Measurements from ENCODE around the gene CSGALNACT2.
"Not testable (repeated sequence)": the region's sequence is repeated elsewhere in the genome, so short reads cannot be mapped to it uniquely, and the experiment has no call there.

Gene CSGALNACT2

GRCh38 chr10:43215758-43216455, 77.7 kb downstream of the CSGALNACT2 start:
- DNase-seq (ENCODE audit: low read depth), result no peak

DNA sequence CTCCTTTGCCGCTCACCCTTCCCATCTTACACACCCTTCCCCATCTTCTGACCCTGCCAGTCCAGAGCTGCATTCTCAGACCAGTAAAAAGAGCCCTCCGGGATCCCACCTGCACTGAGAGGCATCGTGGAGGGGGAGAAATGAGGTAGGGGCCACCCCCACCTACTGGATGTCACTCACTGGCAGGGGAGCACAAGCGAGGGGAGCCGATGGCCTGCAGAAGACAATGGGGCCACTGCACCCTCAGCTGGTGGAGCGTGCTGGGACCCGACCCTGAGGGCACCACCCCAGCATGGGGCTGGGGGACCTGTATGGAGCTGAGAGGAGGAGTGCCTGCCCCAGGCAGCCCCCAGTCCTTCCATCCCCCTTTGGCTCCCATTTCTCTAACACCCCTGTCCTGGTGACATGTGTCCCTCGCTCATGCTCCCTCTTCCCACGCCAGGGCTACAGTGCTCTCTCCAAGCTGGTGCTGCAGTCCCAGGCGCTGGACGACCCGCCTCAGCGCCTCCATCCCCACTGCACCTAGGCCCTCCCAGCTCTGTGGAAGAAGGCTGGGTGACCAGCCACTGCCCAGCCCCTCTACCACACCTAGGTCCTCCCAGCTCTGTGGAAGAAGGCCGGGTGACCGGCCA, 78.8 kb downstream of the CSGALNACT2 start:
- no peak for DNase-seq (ENCODE audit: low read depth)

- no peak for DNase-seq (ENCODE audit: low read depth)
These were observed 79.4 kb downstream of the CSGALNACT2 start for GRCh38 chr10:43217563-43218205.

- DNase-seq (ENCODE audit: low read depth), result no peak
These were observed 80.1 kb downstream of the CSGALNACT2 start for GRCh38 chr10:43218206-43218950.

GRCh38 chr10:43218951-43219837, 80.9 kb downstream of the CSGALNACT2 start:
- no peak for DNase-seq (ENCODE audit: low read depth)

DNA sequence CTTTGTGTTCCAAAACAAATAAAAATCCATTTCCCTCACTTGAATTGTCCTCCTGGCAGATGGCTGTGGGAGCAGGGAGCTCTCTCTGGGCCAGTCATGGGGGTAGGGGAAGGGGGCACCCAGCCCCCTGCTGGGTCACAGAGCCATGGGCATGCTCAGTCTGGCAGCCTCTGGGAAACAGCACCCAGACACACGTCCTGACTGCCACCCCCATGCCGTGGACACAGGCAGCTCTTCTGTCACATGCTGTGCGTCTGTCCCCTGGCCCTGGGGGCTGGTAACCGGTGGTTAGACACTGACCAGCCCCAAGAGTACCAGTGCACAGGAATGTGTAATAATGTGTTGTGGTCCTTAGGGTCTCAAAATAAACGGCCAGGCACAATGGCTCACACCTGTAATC, 81.6 kb downstream of the CSGALNACT2 start:
- no peak for DNase-seq (ENCODE audit: low read depth)

- DNase-seq (ENCODE audit: low read depth), result not testable (repeated sequence)
These were observed 82.0 kb downstream of the CSGALNACT2 start for GRCh38 chr10:43220251-43220650.

- no peak for DNase-seq (ENCODE audit: low read depth)
These were observed 82.6 kb downstream of the CSGALNACT2 start for GRCh38 chr10:43220657-43221418.

GRCh38 chr10:43221419-43222209, 83.4 kb downstream of the CSGALNACT2 start:
- DNase-seq (ENCODE audit: low read depth), result no peak

- DNase-seq (ENCODE audit: low read depth), result no peak
These were observed 84.0 kb downstream of the CSGALNACT2 start for GRCh38 chr10:43222210-43222720.

DNA sequence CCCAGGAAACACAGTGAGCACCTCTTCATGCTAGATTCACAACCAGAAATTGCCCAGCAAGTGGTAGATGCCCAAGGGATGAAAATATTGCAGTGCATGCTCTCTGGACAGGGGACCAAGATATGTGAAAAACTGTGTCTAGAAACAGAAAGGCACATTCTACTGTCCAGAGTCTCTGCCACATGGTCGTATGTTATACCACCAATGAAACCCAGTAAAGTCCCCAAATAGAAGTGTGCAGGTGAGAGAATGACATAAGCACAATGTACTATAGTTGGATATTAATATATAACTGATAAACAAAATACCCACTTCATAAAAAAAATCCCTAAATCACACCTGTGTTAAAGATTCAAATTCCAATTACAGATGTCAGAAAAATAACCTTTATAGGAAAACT, 84.8 kb downstream of the CSGALNACT2 start:
- DNase-seq (ENCODE audit: low read depth), result no peak

GRCh38 chr10:43224321-43224720, 86.1 kb downstream of the CSGALNACT2 start:
- DNase-seq (ENCODE audit: low read depth), result no peak

GRCh38 chr10:43225004-43225786, 87.0 kb downstream of the CSGALNACT2 start:
- DNase-seq (ENCODE audit: low read depth), result no peak

- no peak for DNase-seq (ENCODE audit: low read depth)
These were observed 87.5 kb downstream of the CSGALNACT2 start for GRCh38 chr10:43225787-43226153.

GRCh38 chr10:43226441-43226840, 88.2 kb downstream of the CSGALNACT2 start:
- DNase-seq (ENCODE audit: low read depth), result no peak

- DNase-seq (ENCODE audit: low read depth), result no peak
These were observed 88.9 kb downstream of the CSGALNACT2 start for GRCh38 chr10:43226851-43227845.

GRCh38 chr10:43227911-43228782, 89.9 kb downstream of the CSGALNACT2 start:
- DNase-seq (ENCODE audit: low read depth), result no peak
